Activated CD8-positive, alpha-beta memory T cell treated with anti-CD3 and anti-CD28 coated beads for 24 hours (primary cell): ENCODE measurements around the gene ZER1.

ENCODE experiments used
- DNase-seq: peaks from one replicate; pipeline ENCODE4 v3.0.0-alpha.2; 2020

The ZER1 gene

GRCh38 chr9:128732576-128732975 lies 39.2 kb downstream of the ZER1 start:
- DNase-seq: no peak

DNA sequence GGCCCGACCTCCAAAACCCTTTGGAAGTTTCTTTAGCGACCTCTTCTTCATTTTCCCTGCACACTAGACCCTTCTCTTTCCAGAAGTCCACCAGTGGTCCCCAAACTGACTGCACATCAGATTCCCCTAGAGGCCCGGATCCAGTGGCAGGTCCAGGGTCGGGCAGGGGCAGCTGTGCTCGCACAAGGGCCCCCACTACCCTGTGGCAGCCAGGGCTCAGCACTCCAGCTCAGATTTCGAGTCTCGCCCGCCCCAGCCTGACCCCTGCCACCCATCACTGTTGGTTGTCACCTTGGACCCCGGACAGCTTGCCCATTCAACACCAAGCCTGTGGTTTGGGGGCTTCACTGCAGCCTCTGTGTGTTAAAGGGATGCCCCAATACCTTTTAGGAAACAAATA lies 40.0 kb downstream of the ZER1 start:
- no peak for DNase-seq

GRCh38 chr9:128731093-128731492 lies 40.6 kb downstream of the ZER1 start:
- DNase-seq: no peak

DNA sequence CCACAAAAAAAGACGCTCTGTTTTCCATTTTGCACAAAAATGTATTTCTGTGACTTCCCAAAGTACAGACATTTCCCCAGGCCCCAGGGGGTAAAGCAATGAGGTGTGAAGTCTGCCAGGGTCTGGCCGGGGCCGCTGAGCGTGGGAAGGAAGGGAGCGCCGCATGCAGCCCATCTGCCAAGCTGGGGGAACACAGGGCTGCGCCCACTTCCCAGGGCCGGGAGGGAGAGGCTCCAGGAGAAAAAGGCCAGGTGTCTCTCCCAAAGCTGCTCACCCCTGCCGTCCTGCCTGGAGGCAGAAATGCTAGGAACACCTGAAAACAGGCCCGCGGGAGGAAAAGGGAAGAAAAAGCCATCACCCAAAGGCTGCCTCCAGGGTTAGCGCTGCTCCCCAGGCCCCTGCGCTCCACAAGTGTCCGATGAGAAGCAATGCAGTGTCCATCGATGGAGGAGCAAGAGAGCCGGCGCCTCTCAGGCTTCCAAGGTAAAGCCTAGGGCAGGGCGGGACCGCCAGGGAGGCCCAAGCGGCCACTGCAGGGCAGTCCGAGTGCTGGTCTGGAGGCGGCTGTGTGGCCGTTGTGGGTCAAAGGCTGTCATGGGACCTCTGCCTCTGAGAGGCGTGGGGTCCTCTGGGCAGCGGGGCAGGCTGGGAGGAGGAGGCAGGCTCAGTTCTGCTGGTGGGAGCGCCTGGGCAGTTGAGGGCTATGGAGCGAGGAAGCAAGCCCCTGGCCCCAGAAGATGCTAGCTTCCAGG lies 41.8 kb downstream of the ZER1 start:
- no peak for DNase-seq

GRCh38 chr9:128729302-128729701 lies 42.4 kb downstream of the ZER1 start:
- no peak for DNase-seq

- no peak for DNase-seq
Measured at GRCh38 chr9:128728298-128728697, 43.4 kb downstream of the ZER1 start.

- no peak for DNase-seq
Measured at GRCh38 chr9:128727640-128728248, 44.0 kb downstream of the ZER1 start.

DNA sequence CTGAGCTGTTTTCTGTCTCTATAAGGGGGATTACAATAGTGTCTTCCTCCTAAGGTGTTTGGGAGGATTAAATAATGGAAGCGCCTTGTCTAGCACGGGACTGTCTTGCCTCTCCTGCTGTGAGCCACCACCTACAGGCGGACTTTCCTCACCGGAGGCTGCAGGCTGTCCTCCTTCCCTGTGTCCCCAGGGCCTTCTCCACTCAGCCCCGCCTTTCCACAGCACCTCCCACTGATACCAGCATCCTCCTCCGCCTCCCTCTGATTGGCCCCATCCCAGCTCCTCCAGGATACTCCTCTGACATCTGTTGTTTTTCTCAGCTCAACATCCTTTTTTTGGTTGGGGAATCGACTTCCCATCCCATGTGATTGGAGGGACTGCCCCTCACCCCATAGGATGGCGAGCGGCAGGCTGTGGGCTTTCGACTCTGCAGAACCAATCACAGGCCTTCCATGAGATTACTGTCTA lies 46.9 kb downstream of the ZER1 start:
- no peak for DNase-seq

- DNase-seq: peak; percentile 98
Measured at GRCh38 chr9:128723866-128724743, 47.6 kb downstream of the ZER1 start, which contains the start of gene ZDHHC12. Gene ZDHHC12, minus strand, starts transcription at chr9:128724127. Its CDS starts 34 bp downstream, at chr9:128724093.

DNA sequence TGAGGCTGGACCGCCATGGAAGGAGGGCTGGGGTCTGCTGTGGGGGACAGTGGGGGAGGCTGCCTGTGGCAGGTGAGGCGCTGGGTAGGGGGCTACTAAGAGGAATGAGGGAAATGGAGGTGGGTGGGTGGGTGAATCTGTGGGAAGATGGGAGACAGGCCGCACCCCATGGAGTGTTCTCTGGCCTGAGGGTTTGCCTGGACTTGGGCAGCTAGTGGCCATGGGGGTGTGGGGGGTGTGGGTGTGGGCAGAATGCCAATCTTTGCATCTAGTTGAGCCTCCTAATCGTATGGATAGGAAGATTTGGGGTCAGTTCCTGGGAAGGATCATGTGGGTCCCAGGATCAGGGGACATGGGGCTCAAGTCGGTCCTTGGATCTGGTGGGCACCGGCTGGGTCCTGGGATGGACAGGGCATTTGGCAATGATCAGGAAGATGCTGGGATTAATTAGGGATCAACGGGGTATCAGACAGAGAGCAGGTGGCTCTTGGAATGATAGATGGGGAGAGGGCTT lies 48.3 kb downstream of the ZER1 start:
- DNase-seq: no peak

- DNase-seq: no peak
Measured at GRCh38 chr9:128722380-128723351, 49.1 kb downstream of the ZER1 start.

- DNase-seq: no peak
Measured at GRCh38 chr9:128721487-128722010, 50.2 kb downstream of the ZER1 start.

DNA sequence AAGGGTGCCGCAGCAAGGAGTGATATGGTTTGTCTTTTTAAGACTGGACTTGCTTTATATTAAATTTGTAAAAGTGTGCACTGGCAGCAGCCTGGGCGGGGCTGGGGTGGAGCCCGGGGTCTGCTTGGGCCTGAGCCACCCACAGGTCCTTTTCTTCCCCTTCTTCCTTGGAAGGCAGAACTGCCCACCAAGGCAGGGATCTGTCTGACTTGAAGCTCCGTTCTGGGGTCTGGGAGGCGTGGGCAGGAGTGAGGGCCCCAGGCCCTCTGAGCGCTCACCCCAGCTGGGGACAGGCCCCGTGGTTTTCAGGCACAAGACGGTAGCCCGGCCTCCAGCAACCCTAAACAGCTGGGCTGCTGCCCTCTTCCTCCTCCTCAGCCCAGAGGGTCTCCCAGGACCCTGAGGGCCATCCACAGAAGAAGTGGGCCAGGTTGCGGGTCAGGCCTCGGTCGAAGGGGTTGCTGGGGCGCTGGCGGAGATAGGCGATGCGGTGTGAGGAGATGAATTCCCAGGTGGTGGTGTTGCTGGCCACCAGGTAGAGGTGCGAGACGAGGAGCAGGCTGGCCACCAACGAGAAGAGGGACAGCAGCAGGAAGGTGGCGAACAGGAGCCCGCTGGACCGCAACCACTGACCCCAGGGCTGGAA lies 50.8 kb downstream of the ZER1 start:
- DNase-seq: no peak

DNA sequence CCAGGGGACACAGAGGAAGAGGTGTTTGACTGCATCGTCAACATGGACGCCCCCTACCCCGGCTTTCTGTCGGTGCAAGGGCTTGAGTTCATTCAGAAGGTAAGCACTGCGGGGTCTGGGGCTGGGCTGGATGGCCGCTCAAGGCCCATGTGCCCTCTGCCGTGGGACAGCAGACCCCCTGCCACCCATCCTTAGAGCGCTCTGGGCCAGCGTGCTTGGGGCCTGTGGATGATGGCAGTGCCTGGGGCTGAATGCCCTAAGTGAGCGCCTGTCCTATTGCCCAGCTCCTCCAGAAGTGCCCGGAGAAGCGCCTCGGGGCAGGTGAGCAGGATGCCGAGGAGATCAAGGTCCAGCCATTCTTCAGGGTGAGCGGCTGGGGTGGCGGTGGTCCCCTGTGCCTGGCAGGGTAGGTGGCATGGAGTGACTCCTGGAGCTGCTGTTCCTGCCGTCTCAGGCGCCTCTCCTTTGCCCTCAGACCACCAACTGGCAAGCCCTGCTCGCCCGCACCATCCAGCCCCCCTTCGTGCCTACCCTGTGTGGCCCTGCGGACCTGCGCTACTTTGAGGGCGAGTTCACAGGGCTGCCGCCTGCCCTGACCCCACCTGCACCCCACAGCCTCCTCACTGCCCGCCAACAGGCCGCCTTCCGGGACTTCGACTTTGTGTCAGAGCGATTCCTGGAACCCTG lies 51.7 kb downstream of the ZER1 start:
- DNase-seq: no peak

DNA sequence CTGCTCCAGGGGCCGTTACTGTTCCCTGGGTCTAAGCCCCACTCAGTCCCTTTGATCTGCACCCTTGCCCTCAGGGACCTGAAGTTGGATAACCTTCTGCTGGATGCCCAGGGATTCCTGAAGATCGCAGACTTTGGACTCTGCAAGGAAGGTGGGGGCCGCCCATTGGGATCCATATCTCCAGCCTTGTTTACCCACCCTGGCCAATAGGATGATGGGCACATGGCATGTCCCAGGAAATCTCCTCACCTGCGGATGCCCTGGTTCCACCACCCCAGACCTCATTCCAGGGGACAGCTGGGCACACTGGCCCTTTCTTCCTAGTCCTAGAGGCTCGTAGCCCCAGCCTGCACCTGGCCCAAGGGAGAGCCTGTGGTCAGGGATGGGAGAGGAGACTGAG lies 53.3 kb downstream of the ZER1 start:
- no peak for DNase-seq

DNA sequence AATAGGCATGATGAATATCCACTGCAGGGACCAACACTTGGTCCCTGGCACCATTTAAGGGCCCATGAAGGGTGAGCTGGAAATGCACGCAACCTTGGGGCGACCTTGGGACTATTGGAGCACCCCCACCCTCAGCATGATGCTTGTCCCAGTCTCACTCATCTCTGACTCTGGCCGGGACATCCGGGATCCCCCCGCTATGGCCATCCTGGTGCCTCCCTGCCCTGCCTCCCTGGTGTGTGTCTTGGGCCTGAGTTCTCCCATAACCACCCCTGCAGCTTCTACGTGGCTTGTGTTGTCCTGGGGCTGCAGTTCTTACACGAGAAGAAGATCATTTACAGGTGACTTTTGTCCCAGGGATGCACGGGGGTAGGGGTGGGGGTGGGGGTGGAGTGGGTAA lies 53.7 kb downstream of the ZER1 start:
- no peak for DNase-seq

DNA sequence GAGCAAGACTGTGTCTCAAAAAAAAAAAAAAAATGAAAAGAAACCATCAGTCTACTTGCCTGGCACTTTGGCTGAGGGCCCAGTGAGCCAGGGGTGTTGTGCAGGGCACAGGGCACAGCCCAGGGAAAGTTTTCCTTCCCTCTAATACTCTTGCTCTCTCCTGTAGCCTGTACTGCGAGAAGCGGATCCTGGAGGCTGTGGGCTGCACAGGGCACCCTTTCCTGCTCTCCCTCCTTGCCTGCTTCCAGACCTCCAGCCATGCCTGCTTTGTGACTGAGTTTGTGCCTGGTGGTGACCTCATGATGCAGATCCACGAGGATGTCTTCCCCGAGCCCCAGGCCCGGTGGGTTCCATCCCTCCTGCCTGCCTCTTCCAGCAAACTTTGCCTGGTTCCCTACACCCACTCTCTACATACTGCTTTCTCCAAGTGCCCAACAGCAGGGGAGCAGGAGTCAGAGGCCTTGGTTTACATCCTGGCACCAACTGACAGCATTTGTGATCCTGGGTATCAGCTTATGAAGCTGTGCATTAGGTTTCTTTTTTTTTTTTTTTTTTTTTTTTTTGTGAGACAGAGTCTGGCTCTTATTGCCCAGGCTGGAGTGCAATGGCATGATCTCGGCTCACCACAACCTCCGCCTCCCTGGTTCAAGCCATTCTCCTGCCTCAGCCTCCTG lies 55.0 kb downstream of the ZER1 start:
- no peak for DNase-seq

DNA sequence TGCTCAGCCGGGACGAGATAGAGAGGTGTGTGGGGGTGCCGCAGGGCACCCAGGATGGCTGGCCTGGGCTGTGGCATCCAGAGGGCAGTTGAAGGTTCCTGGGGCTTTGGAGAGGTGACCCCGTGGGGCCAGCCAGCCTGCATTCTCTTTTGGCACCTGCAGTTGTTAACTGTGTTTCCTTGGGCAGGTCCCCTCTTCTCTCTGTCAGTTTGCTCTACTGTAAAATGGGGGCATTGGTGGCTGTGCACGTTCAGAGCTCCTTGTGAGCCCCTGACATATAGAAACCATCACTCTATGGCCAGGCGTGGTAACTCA lies 56.3 kb downstream of the ZER1 start:
- DNase-seq: no peak

DNA sequence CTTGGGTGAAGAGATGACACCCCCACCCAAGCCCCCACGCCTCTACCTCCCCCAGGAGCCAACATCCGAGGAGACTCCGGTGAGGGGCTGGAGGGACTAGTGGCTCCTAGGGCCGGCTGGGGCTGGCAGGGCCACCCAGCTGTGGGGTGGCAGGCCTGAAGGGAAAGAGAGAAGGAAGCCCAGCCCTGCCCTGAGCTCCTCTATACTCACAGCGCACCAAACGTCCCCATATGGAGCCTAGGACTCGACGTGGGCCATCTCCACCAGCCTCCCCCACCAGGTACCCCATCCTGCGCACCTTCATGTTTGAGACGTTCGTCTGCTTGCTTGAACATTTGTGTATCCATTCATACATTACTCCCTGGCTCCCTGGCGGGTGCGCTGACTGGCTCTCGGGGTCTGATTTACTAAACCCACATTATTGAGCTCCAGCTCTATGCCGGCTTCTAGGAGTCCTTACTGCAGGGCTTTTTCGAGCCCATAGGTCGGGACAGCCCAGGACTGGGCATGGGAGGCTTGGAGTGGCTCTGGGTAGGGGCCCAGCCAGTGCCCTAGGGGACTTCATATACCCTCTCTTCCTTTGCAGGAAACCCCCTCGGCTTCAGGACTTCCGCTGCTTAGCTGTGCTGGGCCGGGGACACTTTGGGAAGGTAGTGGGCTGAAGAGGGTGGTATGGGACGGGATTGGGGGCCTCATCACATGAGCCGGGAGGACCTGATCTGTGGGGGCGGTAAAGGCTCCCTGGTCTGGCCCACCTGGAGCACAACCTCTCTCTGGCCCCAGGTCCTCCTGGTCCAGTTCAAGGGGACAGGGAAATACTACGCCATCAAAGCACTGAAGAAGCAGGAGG lies 56.9 kb downstream of the ZER1 start:
- DNase-seq: no peak
